Kidney (tissue), 22 donors: ENCODE measurements around the gene SLC13A1. TPM values are rescaled to one million over a fixed set of nuclear protein-coding genes. Genes with fewer than 3 reads are reported as not detected.
A peak's percentile ranks its signal among the peaks of the same experiment; 100 is the strongest.

Source experiments
- DNase-seq, 5 donors: peaks; one replicate each; pipeline ENCODE4 v3.0.0-alpha.2; 2013 to 2020
- FAIRE-seq: peaks from 2 replicates; lab custom pipeline; 2012; peaks lifted over from hg19 to GRCh38; lab: Jason Lieb, UNC
- H3K27ac ChIP-seq, 2 donors: one replicate each; pipeline ENCODE4 v1.7.0; 2013; ENCODE audit warnings: low read depth in 2 of 2, low read length in 2 of 2, inconsistent platforms in 1 of 2
- H3K27me3 ChIP-seq: one replicate; pipeline ENCODE4 v1.7.1; 2013; ENCODE audit warnings: low read length, inconsistent platforms; ENCODE audit not compliant: control insufficient read depth, insufficient read depth
- H3K36me3 ChIP-seq, 3 donors: one replicate each; pipeline versions ENCODE4 v1.7.0 to v1.7.1; 2013; ENCODE audit warnings: low read length in 3 of 3, control low read depth in 1 of 3, inconsistent platforms in 1 of 3; ENCODE audit not compliant: insufficient read depth in 3 of 3, control insufficient read depth in 2 of 3
- H3K4me1 ChIP-seq, 3 donors: one replicate each; pipeline versions ENCODE4 v1.7.0 to v1.7.1; 2013; ENCODE audit warnings: low read length in 3 of 3, inconsistent platforms in 1 of 3, low read depth in 1 of 3; ENCODE audit not compliant: control insufficient read depth in 2 of 3, insufficient read depth in 2 of 3
- H3K4me3 ChIP-seq, 3 donors: one replicate each; pipeline versions ENCODE4 v1.7.0 to v1.8.1; 2013; ENCODE audit warnings: low read length in 3 of 3, control low read depth in 1 of 3, inconsistent platforms in 1 of 3
- H3K9ac ChIP-seq, 3 donors: one replicate each; pipeline versions ENCODE4 v1.7.0 to v1.7.1; 2013; ENCODE audit warnings: low read length in 3 of 3, control low read depth in 1 of 3, inconsistent platforms in 1 of 3
- H3K9me3 ChIP-seq, 3 donors: one replicate each; pipeline versions ENCODE4 v1.7.0 to v1.7.1; 2013; ENCODE audit warnings: low read length in 3 of 3, control low read depth in 1 of 3, inconsistent platforms in 1 of 3; ENCODE audit not compliant: control insufficient read depth in 2 of 3, insufficient read depth in 1 of 3
- CTCF ChIP-seq: IDR thresholded peaks from 3 replicates; pipeline ENCODE4 v1.5.1; 2012; ENCODE audit warnings: mild to moderate bottlenecking, moderate library complexity, borderline replicate concordance; ENCODE audit not compliant: insufficient read depth; ENCODE audit errors: extremely low read depth
- intact Hi-C: fragments of 100-400 bp; cut with DNase I; formaldehyde crosslinking; loops from one replicate; pipeline ENCODE4 v1.11.1; 2022
- long read RNA-seq, 10 donors: library from polyadenylated mRNA in 1 of 10; unstranded in 1 of 10; transcript quantifications; one replicate each; pipeline ENCODE4 v2.0.0 and lab custom pipeline, GENCODE V29; 2021 to 2026
- polyA plus RNA-seq: library from polyadenylated mRNA; stranded (reverse); fragments of 350-450 nt; fragmentation: Illumina TruSeq; extraction: RNeasy Lipid Tissue Mini Kit (QIAGEN cat#74804); gene quantifications from one replicate; pipeline ENCODE4 v1.2.3, GENCODE V29; 2014; ENCODE audit warnings: low read depth, low replicate concordance; ENCODE audit not compliant: insufficient read depth
- total RNA-seq: library from RNA; stranded (reverse); fragmentation: NEBNext Ultra II Directional; extraction: Animal tissue kit (Norgen Biotek cat#: 25700); gene quantifications from one replicate; pipeline ENCODE4 v1.2.1, GENCODE V29; 2021
- donor health status: control.
- donor health status: control.
- donor health status: control.
- donor health status: control.
- donor health status: control.
- donor health status: DM: yes; HTN: yes; CAD: no.
- donor health status: Normal renal cell carcinoma (clear cell type).

Gene SLC13A1, protein sequence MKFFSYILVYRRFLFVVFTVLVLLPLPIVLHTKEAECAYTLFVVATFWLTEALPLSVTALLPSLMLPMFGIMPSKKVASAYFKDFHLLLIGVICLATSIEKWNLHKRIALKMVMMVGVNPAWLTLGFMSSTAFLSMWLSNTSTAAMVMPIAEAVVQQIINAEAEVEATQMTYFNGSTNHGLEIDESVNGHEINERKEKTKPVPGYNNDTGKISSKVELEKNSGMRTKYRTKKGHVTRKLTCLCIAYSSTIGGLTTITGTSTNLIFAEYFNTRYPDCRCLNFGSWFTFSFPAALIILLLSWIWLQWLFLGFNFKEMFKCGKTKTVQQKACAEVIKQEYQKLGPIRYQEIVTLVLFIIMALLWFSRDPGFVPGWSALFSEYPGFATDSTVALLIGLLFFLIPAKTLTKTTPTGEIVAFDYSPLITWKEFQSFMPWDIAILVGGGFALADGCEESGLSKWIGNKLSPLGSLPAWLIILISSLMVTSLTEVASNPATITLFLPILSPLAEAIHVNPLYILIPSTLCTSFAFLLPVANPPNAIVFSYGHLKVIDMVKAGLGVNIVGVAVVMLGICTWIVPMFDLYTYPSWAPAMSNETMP
- 10.1 TPM for total RNA-seq
- 17.0 TPM for polyA plus RNA-seq
- long read RNA-seq, donor 1: 0 reads
- long read RNA-seq, donor 2, partial matches to known transcripts: 0 of 1 reads
- long read RNA-seq, donor 2, other reads (novel, unspliced or antisense): 0 of 1 reads
- long read RNA-seq, donor 3, partial matches to known transcripts: 0 of 1 reads
- long read RNA-seq, donor 3, other reads (novel, unspliced or antisense): 0 of 1 reads
- long read RNA-seq, donor 4, partial matches to known transcripts: 0 of 1 reads
- long read RNA-seq, donor 4, other reads (novel, unspliced or antisense): 0 of 1 reads
- long read RNA-seq, donor 5: 0 reads
- long read RNA-seq, donor 6: 0 reads
- long read RNA-seq, donor 7, partial matches to known transcripts: 2 of 13 reads
- long read RNA-seq, donor 7, other reads (novel, unspliced or antisense): 9 of 13 reads
- long read RNA-seq, donor 8, partial matches to known transcripts: 0 of 4 reads
- long read RNA-seq, donor 8, other reads (novel, unspliced or antisense): 0 of 4 reads
- long read RNA-seq, donor 9: 0 reads
- long read RNA-seq, donor 10, partial matches to known transcripts: 0 of 4 reads
- long read RNA-seq, donor 10, other reads (novel, unspliced or antisense): 0 of 4 reads

DNA sequence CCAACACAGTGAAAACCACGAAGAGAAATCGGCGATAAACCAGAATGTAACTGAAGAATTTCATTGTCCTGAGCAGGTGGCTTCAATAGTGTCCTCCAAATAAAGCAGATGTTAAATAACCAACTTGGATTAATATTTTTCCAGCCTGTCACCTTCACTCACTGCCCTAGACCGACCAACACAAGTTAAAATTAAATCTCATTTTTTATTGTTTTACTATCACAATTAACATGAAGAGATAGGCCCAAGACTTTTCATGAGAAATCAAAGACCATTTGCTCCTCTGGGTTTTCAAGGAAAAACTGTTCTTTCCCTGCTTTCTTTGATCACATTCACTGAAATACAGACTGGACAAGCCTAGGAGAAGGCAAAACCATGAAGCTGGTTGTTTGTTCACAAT lies at the start of gene SLC13A1:
Gene SLC13A1, minus strand, starts transcription at position 87 of the 400 bp plus-strand sequence. Its CDS starts 23 bp downstream, at position 64.
- intact Hi-C loops: no loop called here
- FAIRE-seq (peak; percentile 21), DNase-seq (no peak)
- H3K27ac ChIP-seq: peak within 1 kb of the TSS; percentile 70 to 73
- H3K4me3 ChIP-seq: peak within 1 kb of the TSS; percentile 30 to 70 (median 67)
- no peaks in the 10 kb centered on the region for H3K9me3 ChIP-seq
- peaks cover 0 to 10% (median 0%) of the 10 kb centered on the region in 3 donors for H3K4me1 ChIP-seq
- no peaks in the 10 kb centered on the region for H3K27me3 ChIP-seq
- H3K9ac ChIP-seq: peak within 1 kb of the TSS in 2 of 3 donors; percentile 34 to 60
- no peaks in the 10 kb centered on the region for H3K36me3 ChIP-seq
- no peak for TF ChIP-seq CTCF

- Histone ChIP-seq H3K36me3 (no peaks in the 10 kb centered on the region), H3K4me3 (no peak overlapping the region), H3K4me1 (peaks cover 0 to 11% (median 0%) of the 10 kb centered on the region in 3 donors), H3K27ac (no peak overlapping the region), H3K9me3 (no peaks in the 10 kb centered on the region), H3K9ac (no peak overlapping the region), H3K27me3 (no peaks in the 10 kb centered on the region)
- no peak for TF ChIP-seq CTCF
- peak in 1 of 5 donors; percentile 22 for DNase-seq
- no peak for FAIRE-seq
- intact Hi-C loops: no loop called here
Measured at GRCh38 chr7:123244768-123245167, 45.0 kb upstream of the SLC13A1 start.

- H3K36me3 ChIP-seq: no peaks in the 10 kb centered on the region
- peak overlapping the region in 1 of 3 donors; percentile 10 for H3K4me3 ChIP-seq
- H3K9me3 ChIP-seq: no peaks in the 10 kb centered on the region
- DNase-seq: peak in 2 of 5 donors; percentile 43 to 74
- no peak overlapping the region for H3K9ac ChIP-seq
- no peak for FAIRE-seq
- TF ChIP-seq CTCF: no peak
- H3K27ac ChIP-seq: peak overlapping the region; percentile 1 to 58
- intact Hi-C loops: no loop called here
- peaks cover 0 to 11% (median 0%) of the 10 kb centered on the region in 3 donors for H3K4me1 ChIP-seq
- no peaks in the 10 kb centered on the region for H3K27me3 ChIP-seq
Measured at GRCh38 chr7:123242467-123243092, 42.8 kb upstream of the SLC13A1 start.
